ENCODE measurements around the gene LIF.

LIF gene

DNA sequence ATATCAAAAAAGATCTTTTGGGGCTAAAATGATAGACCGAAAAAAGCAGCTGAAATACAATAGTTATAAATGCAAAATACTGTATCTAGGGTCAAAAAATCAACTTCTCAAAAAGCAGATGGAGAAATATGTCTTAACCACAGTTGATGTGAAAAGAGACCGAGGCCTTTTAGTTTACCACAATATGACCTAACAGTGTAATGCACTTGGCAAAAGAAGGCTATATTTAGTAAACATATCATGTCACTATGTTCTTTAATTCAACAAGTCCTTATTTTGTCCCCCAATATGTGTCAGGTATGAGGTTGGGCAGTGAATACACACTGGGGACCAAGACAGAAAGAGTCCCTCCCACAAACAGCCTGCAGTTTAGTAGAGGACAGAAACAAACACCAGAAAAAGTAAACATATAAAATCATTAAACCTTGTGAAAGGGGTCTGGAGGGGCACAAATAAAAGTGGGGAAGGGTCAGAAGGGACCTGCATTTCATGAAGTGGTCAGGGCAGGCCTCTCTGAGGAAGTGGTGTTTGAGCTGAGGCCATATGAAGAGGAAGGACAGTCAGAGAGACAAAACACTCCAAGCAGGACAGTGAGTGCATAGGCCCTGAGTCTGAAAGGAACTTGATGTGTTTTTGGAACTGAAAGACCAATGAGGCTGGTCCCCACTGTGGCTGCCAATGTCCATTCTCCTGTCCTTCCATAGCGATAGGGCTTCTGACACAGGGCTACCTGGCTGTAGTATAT, 53.4 kb downstream of the LIF start:
- in situ Hi-C loops (cut with MboI; ENCODE audit: low sequenced_read_pairs): no loop called here
- no peak overlapping the region for H3K4me3 ChIP-seq
- H3K9me3 ChIP-seq: no peaks in the 10 kb centered on the region
- no peaks in the 10 kb centered on the region for H3K36me3 ChIP-seq (replicated peaks)
- H3K4me1 ChIP-seq: peaks cover 22% of the 10 kb centered on the region
- H3K27me3 ChIP-seq (ENCODE audit: low read depth): 0 out of 2 replicates have a peak, but pooled peaks cover 4% of the 10 kb centered on the region
- DNase-seq (ENCODE audit: low spot score in 2 of 2): no peak

DNA sequence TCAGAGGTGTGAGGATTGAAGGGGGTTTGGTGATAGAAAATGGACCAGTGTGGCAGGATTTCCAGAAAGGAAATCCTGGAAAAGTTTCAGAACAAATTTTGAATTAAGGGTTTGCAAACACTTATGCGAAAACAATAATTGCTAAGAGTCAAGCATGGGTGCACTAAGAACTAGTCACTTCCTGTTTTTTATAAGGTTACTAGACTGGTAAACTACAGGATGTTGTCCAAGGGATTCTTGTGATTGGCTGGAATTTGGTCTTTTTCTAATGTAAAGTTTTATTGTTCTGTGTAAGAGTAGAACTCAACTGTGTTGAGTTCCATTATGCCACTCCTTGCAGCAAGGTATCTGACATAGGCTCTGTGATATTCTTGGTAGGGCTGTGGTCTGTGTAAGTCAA, 54.1 kb downstream of the LIF start:
- Histone ChIP-seq H3K4me3 (no peak overlapping the region), H3K27me3 (ENCODE audit: low read depth) (0 out of 2 replicates have a peak, but pooled peaks cover 4% of the 10 kb centered on the region), H3K4me1 (peaks cover 22% of the 10 kb centered on the region), H3K9me3 (no peaks in the 10 kb centered on the region), H3K36me3 (replicated peaks) (no peaks in the 10 kb centered on the region)
- in situ Hi-C loops (cut with MboI; ENCODE audit: low sequenced_read_pairs): no loop called here
- no peak for DNase-seq (ENCODE audit: low spot score in 2 of 2)

DNA sequence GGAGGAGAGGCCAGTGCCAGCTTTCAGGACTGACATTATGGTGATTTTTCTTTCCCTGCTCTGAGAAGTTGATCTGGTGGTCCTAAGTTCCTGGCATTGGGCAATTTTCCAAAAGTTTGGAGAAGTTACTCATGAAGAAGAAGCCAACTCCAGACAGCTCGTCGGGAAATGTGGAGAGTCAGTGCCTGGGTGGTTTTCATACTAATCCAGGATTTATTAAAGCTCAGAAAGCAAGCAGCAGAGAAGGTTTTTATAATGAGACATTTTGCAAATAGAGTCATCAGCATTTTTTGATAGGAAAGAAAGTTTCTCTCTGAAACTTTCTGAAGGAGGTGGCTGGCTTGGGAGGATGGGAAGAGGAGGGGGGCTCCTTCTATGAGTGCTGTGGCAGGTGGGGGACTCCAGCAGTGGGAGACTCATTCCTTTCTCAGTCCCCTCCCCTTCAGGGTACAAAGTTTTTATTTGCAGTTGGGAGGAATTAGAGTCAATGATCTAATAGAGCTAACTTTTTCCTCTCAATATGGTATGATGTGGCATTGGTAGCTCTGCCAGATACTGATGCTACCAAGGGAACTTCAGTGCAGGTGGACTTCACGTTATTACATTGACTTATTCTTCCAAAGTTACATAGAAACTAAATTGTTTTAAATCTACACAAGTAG, 55.4 kb downstream of the LIF start:
- Histone ChIP-seq H3K4me1 (peaks cover 10% of the 10 kb centered on the region), H3K4me3 (no peak overlapping the region), H3K9me3 (no peaks in the 10 kb centered on the region), H3K36me3 (replicated peaks) (no peaks in the 10 kb centered on the region), H3K27me3 (ENCODE audit: low read depth) (0 out of 2 replicates have a peak, but pooled peaks cover 4% of the 10 kb centered on the region)
- in situ Hi-C loops (cut with MboI; ENCODE audit: low sequenced_read_pairs): no loop called here
- DNase-seq (ENCODE audit: low spot score in 2 of 2): no peak

DNA sequence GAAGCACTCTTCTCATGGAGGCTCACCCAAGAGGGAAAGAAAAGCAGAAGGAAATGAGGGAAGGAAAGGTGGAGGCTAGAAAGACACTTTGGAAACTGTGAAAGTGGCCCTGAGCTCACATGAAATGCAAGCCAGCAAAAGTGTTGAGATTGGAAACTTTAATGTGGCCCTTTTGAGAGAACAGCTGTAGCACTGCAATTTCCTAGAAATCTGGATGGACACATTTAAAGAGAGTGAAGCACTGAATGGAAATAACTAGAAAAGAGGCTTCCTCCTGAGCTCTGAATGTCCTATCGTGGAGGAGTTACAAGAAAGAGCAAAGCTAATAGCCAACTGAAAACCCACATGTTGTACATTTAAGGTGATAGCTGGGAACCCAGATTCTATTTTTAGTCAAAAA, 56.0 kb downstream of the LIF start:
- peaks cover 4% of the 10 kb centered on the region; the same call in 1 of the 2 replicates for H3K27me3 ChIP-seq (ENCODE audit: low read depth)

More for the DNA sequence above, 56.0 kb downstream of the LIF start:
- no peak for DNase-seq (ENCODE audit: low spot score in 2 of 2)
- Histone ChIP-seq H3K4me3 (no peak overlapping the region), H3K36me3 (replicated peaks) (no peaks in the 10 kb centered on the region), H3K9me3 (no peaks in the 10 kb centered on the region), H3K4me1 (peaks cover 4% of the 10 kb centered on the region)
- in situ Hi-C loops (cut with MboI; ENCODE audit: low sequenced_read_pairs): no loop called here

Measured in HAP-1 (cell line).